ENCODE results near the gene CAMTA2.

DNA sequence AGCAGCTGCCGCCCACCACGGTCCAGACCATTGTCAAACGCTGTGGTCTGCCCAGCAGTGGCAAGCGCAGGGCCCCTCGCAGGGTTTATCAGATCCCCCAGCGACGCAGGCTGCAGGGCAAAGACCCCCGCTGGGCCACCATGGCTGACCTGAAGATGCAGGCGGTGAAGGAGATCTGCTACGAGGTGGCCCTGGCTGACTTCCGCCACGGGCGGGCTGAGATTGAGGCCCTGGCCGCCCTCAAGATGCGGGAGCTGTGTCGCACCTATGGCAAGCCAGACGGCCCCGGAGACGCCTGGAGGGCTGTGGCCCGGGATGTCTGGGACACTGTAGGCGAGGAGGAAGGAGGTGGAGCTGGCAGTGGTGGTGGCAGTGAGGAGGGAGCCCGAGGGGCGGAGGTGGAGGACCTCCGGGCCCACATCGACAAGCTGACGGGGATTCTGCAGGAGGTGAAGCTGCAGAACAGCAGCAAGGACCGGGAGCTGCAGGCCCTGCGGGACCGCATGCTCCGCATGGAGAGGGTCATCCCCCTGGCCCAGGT lies 34.8 kb upstream of the CAMTA2 start:
- TF ChIP-seq, protein P1, sequence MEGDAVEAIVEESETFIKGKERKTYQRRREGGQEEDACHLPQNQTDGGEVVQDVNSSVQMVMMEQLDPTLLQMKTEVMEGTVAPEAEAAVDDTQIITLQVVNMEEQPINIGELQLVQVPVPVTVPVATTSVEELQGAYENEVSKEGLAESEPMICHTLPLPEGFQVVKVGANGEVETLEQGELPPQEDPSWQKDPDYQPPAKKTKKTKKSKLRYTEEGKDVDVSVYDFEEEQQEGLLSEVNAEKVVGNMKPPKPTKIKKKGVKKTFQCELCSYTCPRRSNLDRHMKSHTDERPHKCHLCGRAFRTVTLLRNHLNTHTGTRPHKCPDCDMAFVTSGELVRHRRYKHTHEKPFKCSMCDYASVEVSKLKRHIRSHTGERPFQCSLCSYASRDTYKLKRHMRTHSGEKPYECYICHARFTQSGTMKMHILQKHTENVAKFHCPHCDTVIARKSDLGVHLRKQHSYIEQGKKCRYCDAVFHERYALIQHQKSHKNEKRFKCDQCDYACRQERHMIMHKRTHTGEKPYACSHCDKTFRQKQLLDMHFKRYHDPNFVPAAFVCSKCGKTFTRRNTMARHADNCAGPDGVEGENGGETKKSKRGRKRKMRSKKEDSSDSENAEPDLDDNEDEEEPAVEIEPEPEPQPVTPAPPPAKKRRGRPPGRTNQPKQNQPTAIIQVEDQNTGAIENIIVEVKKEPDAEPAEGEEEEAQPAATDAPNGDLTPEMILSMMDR (conservative IDR thresholded peaks at IDR 0.05; ENCODE audit: low read depth in 2 of 2): no peak
- no peak for TF ChIP-seq POLR2AphosphoS5 (IDR thresholded peaks at IDR 0.05; ENCODE audit: low read depth)
- TF ChIP-seq EZH2phosphoT487 (IDR thresholded peaks at IDR 0.05; ENCODE audit: unreplicated experiment): no peak
- no peak for TF ChIP-seq EZH2 (IDR thresholded peaks at IDR 0.05; ENCODE audit: low read depth, unreplicated experiment)
- TF ChIP-seq, protein P2, sequence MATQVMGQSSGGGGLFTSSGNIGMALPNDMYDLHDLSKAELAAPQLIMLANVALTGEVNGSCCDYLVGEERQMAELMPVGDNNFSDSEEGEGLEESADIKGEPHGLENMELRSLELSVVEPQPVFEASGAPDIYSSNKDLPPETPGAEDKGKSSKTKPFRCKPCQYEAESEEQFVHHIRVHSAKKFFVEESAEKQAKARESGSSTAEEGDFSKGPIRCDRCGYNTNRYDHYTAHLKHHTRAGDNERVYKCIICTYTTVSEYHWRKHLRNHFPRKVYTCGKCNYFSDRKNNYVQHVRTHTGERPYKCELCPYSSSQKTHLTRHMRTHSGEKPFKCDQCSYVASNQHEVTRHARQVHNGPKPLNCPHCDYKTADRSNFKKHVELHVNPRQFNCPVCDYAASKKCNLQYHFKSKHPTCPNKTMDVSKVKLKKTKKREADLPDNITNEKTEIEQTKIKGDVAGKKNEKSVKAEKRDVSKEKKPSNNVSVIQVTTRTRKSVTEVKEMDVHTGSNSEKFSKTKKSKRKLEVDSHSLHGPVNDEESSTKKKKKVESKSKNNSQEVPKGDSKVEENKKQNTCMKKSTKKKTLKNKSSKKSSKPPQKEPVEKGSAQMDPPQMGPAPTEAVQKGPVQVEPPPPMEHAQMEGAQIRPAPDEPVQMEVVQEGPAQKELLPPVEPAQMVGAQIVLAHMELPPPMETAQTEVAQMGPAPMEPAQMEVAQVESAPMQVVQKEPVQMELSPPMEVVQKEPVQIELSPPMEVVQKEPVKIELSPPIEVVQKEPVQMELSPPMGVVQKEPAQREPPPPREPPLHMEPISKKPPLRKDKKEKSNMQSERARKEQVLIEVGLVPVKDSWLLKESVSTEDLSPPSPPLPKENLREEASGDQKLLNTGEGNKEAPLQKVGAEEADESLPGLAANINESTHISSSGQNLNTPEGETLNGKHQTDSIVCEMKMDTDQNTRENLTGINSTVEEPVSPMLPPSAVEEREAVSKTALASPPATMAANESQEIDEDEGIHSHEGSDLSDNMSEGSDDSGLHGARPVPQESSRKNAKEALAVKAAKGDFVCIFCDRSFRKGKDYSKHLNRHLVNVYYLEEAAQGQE (IDR thresholded peaks at IDR 0.05; ENCODE audit: unreplicated experiment): no peak
- TF ChIP-seq ZNF114 (CRISPR knock-in tag; IDR thresholded peaks at IDR 0.05): no peak

Measured in GM23338 (cell line).